HCT116 (cell line): ENCODE results near the gene PRKG1. TPM values are rescaled to one million over a fixed set of nuclear protein-coding genes. Genes with fewer than 3 reads are reported as not detected.

ENCODE experiments used
- ATAC-seq: fragments of 200-7000 bp; cut with Tn5 transposase; 2 replicates; pipeline ENCODE4 v1.9.1; 2020; ENCODE audit warnings: mild to moderate bottlenecking, moderate library complexity
- BruUV-seq: library from RNA; stranded (reverse); fragments of 400-500 nt; replicated peaks from 2 replicates; lab custom pipeline; 2021; lab: Mats Ljungman, UMichigan
- CTCF ChIA-PET: fragments of 300-600 bp; sonication (Branson Sonifier 250); formaldehyde crosslinking; loops from one replicate; lab custom pipeline; 2021; ENCODE audit warnings: antibody characterized with exemption; lab: Charles Lee
- POLR2A ChIA-PET: fragments of 300-600, 350-600 bp; sonication (Branson Sonifier 250); formaldehyde crosslinking; loops from one replicate; lab custom pipeline; 2021; ENCODE audit warnings: antibody characterized with exemption; lab: Charles Lee
- RAD21 ChIA-PET, 2 experiments: fragments of 300-600 bp; sonication (Branson Sonifier 250); formaldehyde crosslinking; loops; one replicate each; lab custom pipeline; 2023; ENCODE audit warnings: low total read pairs in 2 of 2; ENCODE audit not compliant: uncharacterized antibody in 2 of 2, unreplicated experiment in 2 of 2, low non-redundant PET in 1 of 2; lab: Charles Lee
- DNase-seq: peaks from one replicate; pipeline ENCODE4 v3.0.0-alpha.2; 2010; ENCODE audit warnings: low read depth, low spot score
- H2AFZ ChIP-seq: fragments of 200-600 bp; shearing (Covaris generic), sonication (generic); 2 replicates; pipeline ENCODE4 v1.6.1; 2017; ENCODE audit warnings: low read depth, mixed run types, mixed read lengths, antibody characterized with exemption, low read length; ENCODE audit not compliant: poor library complexity, severe bottlenecking
- H3K27ac ChIP-seq: 2 replicates; pipeline ENCODE4 v1.5.1; 2012; ENCODE audit warnings: low read depth, low read length
- H3K27me3 ChIP-seq: fragments of 200-600 bp; sonication (generic); 2 replicates; pipeline ENCODE4 v1.6.1; 2016; ENCODE audit warnings: mixed run types, low read length, mixed read lengths; ENCODE audit not compliant: insufficient read depth
- H3K36me3 ChIP-seq, 2 experiments: fragments of 200-500 bp in 1 of 2; fragments of 200-600 bp in 1 of 2; sonication (Bioruptor generic) in 1 of 2; sonication (generic) in 1 of 2; 2 replicates each; pipeline versions ENCODE4 v1.5.1 to v1.6.1; 2014 to 2016; ENCODE audit warnings: low read length in 2 of 2, inconsistent platforms in 1 of 2, mixed read lengths in 1 of 2, mixed run types in 1 of 2; ENCODE audit not compliant: insufficient read depth in 2 of 2, control insufficient read depth in 1 of 2
- H3K4me1 ChIP-seq, 2 experiments: fragments of 200-600 bp in 1 of 2; sonication (generic) in 1 of 2; 2 replicates each; pipeline versions ENCODE4 v1.5.1 to v1.6.1; 2012 to 2017; ENCODE audit warnings: low read length in 2 of 2, inconsistent platforms in 1 of 2, mild to moderate bottlenecking in 1 of 2, mixed read lengths in 1 of 2, mixed run types in 1 of 2, moderate library complexity in 1 of 2; ENCODE audit not compliant: insufficient read depth in 2 of 2, control insufficient read depth in 1 of 2
- H3K4me2 ChIP-seq: fragments of 200-600 bp; sonication (generic); 2 replicates; pipeline ENCODE4 v1.6.1; 2017; ENCODE audit warnings: mixed run types, low read length, mixed read lengths
- H3K4me3 ChIP-seq, 2 experiments: fragments of 200-600 bp in 1 of 2; sonication (generic) in 1 of 2; replicated peaks in 1 of 2; 2 replicates each; pipeline ENCODE4 v1.5.1; 2011 to 2016; ENCODE audit warnings: low read length in 2 of 2, control low read depth in 1 of 2, low read depth in 1 of 2, mild to moderate bottlenecking in 1 of 2, mixed read lengths in 1 of 2, mixed run types in 1 of 2
- H3K79me2 ChIP-seq: fragments of 200-600 bp; sonication (generic); 2 replicates; pipeline ENCODE4 v1.6.1; 2017; ENCODE audit warnings: mild to moderate bottlenecking, mixed run types, low read length, moderate library complexity, mixed read lengths; ENCODE audit not compliant: insufficient read depth
- H3K9ac ChIP-seq: fragments of 200-600 bp; sonication (generic); 2 replicates; pipeline ENCODE4 v1.6.1; 2016; ENCODE audit warnings: low read length, mixed read lengths
- H3K9me2 ChIP-seq: fragments of 200-600 bp; sonication (generic), shearing (Covaris generic); 2 replicates; pipeline ENCODE4 v1.6.1; 2017; ENCODE audit warnings: mixed run types, mild to moderate bottlenecking, moderate library complexity; ENCODE audit not compliant: insufficient read depth
- H3K9me3 ChIP-seq, 2 experiments: fragments of 200-500 bp in 1 of 2; fragments of 200-600 bp in 1 of 2; sonication (Bioruptor generic) in 1 of 2; sonication (generic) in 1 of 2; 2 replicates each; pipeline ENCODE4 v1.6.1; 2014 to 2017; ENCODE audit warnings: low read length in 2 of 2, mixed read lengths in 2 of 2, inconsistent platforms in 1 of 2, low read depth in 1 of 2, mild to moderate bottlenecking in 1 of 2, mixed run types in 1 of 2, moderate library complexity in 1 of 2; ENCODE audit not compliant: control insufficient read depth in 1 of 2, insufficient read depth in 1 of 2
- H4K20me1 ChIP-seq: fragments of 200-600 bp; sonication (generic), shearing (Covaris generic); 2 replicates; pipeline ENCODE4 v1.6.1; 2017; ENCODE audit warnings: mixed run types, mild to moderate bottlenecking, moderate library complexity; ENCODE audit not compliant: insufficient read depth
- ATF3 ChIP-seq: IDR thresholded peaks from 2 replicates; pipeline ENCODE4 v1.6.1; 2012
- CEBPB ChIP-seq: IDR thresholded peaks from 2 replicates; pipeline ENCODE4 v1.6.1; 2012; ENCODE audit warnings: low read depth
- CTCF ChIP-seq, 3 experiments: fragments of 200-600 bp in 1 of 3; sonication (generic) in 1 of 3; IDR thresholded peaks in 2 of 3; conservative IDR thresholded peaks in 1 of 3; 2 replicates each; pipeline ENCODE4 v1.5.1; 2012 to 2017; ENCODE audit warnings: low read depth in 2 of 3, low read length in 2 of 3, antibody characterized with exemption in 1 of 3, borderline replicate concordance in 1 of 3, control low read depth in 1 of 3, mild to moderate bottlenecking in 1 of 3, mixed read lengths in 1 of 3, mixed run types in 1 of 3, moderate library complexity in 1 of 3; ENCODE audit not compliant: insufficient read depth in 1 of 3
- EGR1 ChIP-seq: IDR thresholded peaks from 2 replicates; pipeline ENCODE4 v1.6.1; 2012; ENCODE audit warnings: low read depth
- EZH2phosphoT487 ChIP-seq: fragments of 200-600 bp; IDR thresholded peaks from 2 replicates; pipeline ENCODE4 v1.6.1; 2018; ENCODE audit warnings: antibody characterized with exemption, borderline replicate concordance
- POLR2AphosphoS5 ChIP-seq: IDR thresholded peaks from 2 replicates; pipeline ENCODE4 v1.6.1; 2011; ENCODE audit warnings: mild to moderate bottlenecking, low read depth, low read length, moderate library complexity
- RAD21 ChIP-seq: IDR thresholded peaks from 2 replicates; pipeline ENCODE4 v1.6.1; 2012; ENCODE audit warnings: low read depth, mild to moderate bottlenecking
- REST ChIP-seq: IDR thresholded peaks from 2 replicates; pipeline ENCODE4 v1.6.1; 2012; ENCODE audit warnings: low read depth
- SIN3A ChIP-seq: IDR thresholded peaks from 2 replicates; pipeline ENCODE4 v1.6.1; 2012; ENCODE audit warnings: low read depth
- TCF7L2 ChIP-seq: IDR thresholded peaks from 2 replicates; pipeline ENCODE4 v1.7.0; 2011; ENCODE audit warnings: borderline replicate concordance, inconsistent platforms; ENCODE audit not compliant: insufficient read depth, insufficient read length; ENCODE audit errors: extremely low read depth
- YY1 ChIP-seq: IDR thresholded peaks from 2 replicates; pipeline ENCODE4 v1.6.1; 2011; ENCODE audit warnings: low read length, low read depth, moderate library complexity, mild to moderate bottlenecking; ENCODE audit not compliant: insufficient replicate concordance; ENCODE audit errors: extremely low read depth
- ZFX ChIP-seq: fragments of 450-650 bp; IDR thresholded peaks from 2 replicates; pipeline ENCODE4 v1.6.1; 2017
- intact Hi-C: fragments of 100-400 bp; cut with micrococcal nuclease; formaldehyde crosslinking; loops from 2 replicates; pipeline ENCODE4 v1.10.0; 2022
- total RNA-seq: library from RNA; stranded (reverse); gene quantifications from one replicate; pipeline ENCODE4 v1.2.1, GENCODE V29; 2021; ENCODE audit not compliant: unreplicated experiment

PRKG1 gene
- total RNA-seq, 1 experiment from 2014 or later: 1.4 TPM

- TF ChIP-seq CTCF (IDR thresholded peaks at IDR 0.05 in 2 of 3, conservative IDR thresholded peaks at IDR 0.05 in 1 of 3; ENCODE audit: borderline replicate concordance in 1 of 3, insufficient read depth in 1 of 3, low read depth in 2 of 3, low read length in 2 of 3): no peak
Observed at GRCh38 chr10:51937308-51938140, 863.2 kb downstream of the PRKG1 start (continued).

GRCh38 chr10:51950371-51950995, 876.2 kb downstream of the PRKG1 start:
- H3K9me2 ChIP-seq: no peaks in the 10 kb centered on the region
- H3K9ac ChIP-seq: no peak overlapping the region
- H3K27me3 ChIP-seq: peaks cover 8% of the 10 kb centered on the region
- POLR2A ChIA-PET: no interaction called here
- TF ChIP-seq RAD21: no peak
- TF ChIP-seq SIN3A: no peak
- no peak for TF ChIP-seq ATF3
- TF ChIP-seq EGR1: no peak
- TF ChIP-seq POLR2AphosphoS5: no peak
- no peak for TF ChIP-seq EZH2phosphoT487
- TF ChIP-seq REST: no peak
- no peak for TF ChIP-seq CEBPB
- no peak for TF ChIP-seq ZFX
- TF ChIP-seq YY1: no peak
- TF ChIP-seq TCF7L2: no peak
- BruUV-seq: no TSS peak
- RAD21 ChIA-PET: no interaction called here
- no peaks in the 10 kb centered on the region for H3K79me2 ChIP-seq
- no peak for DNase-seq
- intact Hi-C loops: loop anchor here (10.0 kb wide), 1 partner anchor 936 kb away; no protein-coding TSS in a partner anchor
- H3K4me3 ChIP-seq: no peak overlapping the region
- H3K4me1 ChIP-seq: no peaks in the 10 kb centered on the region
- CTCF ChIA-PET: no interaction called here
- H2AFZ ChIP-seq: no peak overlapping the region
- ATAC-seq: no peak
- no peaks in the 10 kb centered on the region for H3K9me3 ChIP-seq
- H3K4me2 ChIP-seq: no peak overlapping the region
- no peaks in the 10 kb centered on the region for H3K36me3 ChIP-seq
- H3K27ac ChIP-seq: no peak overlapping the region
- no peaks in the 10 kb centered on the region for H4K20me1 ChIP-seq
